ENCODE data around the gene SS18L1. TPM values are rescaled to one million over a fixed set of nuclear protein-coding genes. Genes with fewer than 3 reads are reported as not detected.

SS18L1 gene
- total RNA-seq, 1 donor from 2014 or later = 16.3 TPM

GRCh38 chr20:62172666-62173065, 29.1 kb downstream of the SS18L1 start:
- Histone ChIP-seq H3K4me1 (ENCODE audit: insufficient read depth, low read length) (no peaks in the 10 kb centered on the region), H4K20me1 (ENCODE audit: insufficient read depth, low read length) (no peaks in the 10 kb centered on the region), H3K79me2 (ENCODE audit: insufficient read depth, low read length) (no peaks in the 10 kb centered on the region), H2AFZ (ENCODE audit: low read depth, low read length) (no peak overlapping the region), H3K4me3 (ENCODE audit: insufficient read depth, low read depth, low read length) (no peak overlapping the region), H3K36me3 (ENCODE audit: insufficient read depth, low read length) (peaks cover 13% of the 10 kb centered on the region), H3K9me3 (ENCODE audit: insufficient read depth, low read depth, low read length) (no peaks in the 10 kb centered on the region), H3K27ac (ENCODE audit: low read depth, low read length) (no peak overlapping the region), H3K9ac (ENCODE audit: low read length) (no peak overlapping the region), H3K27me3 (ENCODE audit: insufficient read depth, low read length) (no peaks in the 10 kb centered on the region), H3K4me2 (ENCODE audit: low read length) (no peak overlapping the region)
- no peaks in the 10 kb centered on the region for H3K27me3 Mint-ChIP-seq (ENCODE audit: low read depth, unreplicated experiment)
- DNase-seq (ENCODE audit: low read depth) (no peak), FAIRE-seq (no peak)
- H3K4me1 Mint-ChIP-seq (ENCODE audit: low read depth, unreplicated experiment) = no peaks in the 10 kb centered on the region
- H3K36me3 Mint-ChIP-seq (ENCODE audit: low read depth, unreplicated experiment) = peaks cover 10% of the 10 kb centered on the region
- H3K27ac Mint-ChIP-seq (ENCODE audit: unreplicated experiment) = no peak overlapping the region
- TF ChIP-seq EZH2 (IDR thresholded peaks at IDR 0.05; ENCODE audit: insufficient read depth, low read length) (no peak), CTCF (IDR thresholded peaks at IDR 0.05; ENCODE audit: insufficient read depth, low read depth, low read length) (no peak)
- no peak overlapping the region for H3K4me3 Mint-ChIP-seq (ENCODE audit: unreplicated experiment)
- no peaks in the 10 kb centered on the region for H3K9me3 Mint-ChIP-seq (ENCODE audit: unreplicated experiment)

- H3K9me3 Mint-ChIP-seq (ENCODE audit: unreplicated experiment) = no peaks in the 10 kb centered on the region
- H3K4me3 ChIP-seq (ENCODE audit: insufficient read depth, low read depth, low read length) = no peak overlapping the region
- TF ChIP-seq CTCF (IDR thresholded peaks at IDR 0.05; ENCODE audit: insufficient read depth, low read depth, low read length) (no peak), EZH2 (IDR thresholded peaks at IDR 0.05; ENCODE audit: insufficient read depth, low read length) (no peak)
- H3K36me3 ChIP-seq (ENCODE audit: insufficient read depth, low read length) = peaks cover 13% of the 10 kb centered on the region
- H3K36me3 Mint-ChIP-seq (ENCODE audit: low read depth, unreplicated experiment) = peaks cover 7% of the 10 kb centered on the region
- H3K9ac ChIP-seq (ENCODE audit: low read length) = no peak overlapping the region
- no peaks in the 10 kb centered on the region for H3K27me3 ChIP-seq (ENCODE audit: insufficient read depth, low read length)
- H3K27ac Mint-ChIP-seq (ENCODE audit: unreplicated experiment) = no peak overlapping the region
- H3K4me2 ChIP-seq (ENCODE audit: low read length) = no peak overlapping the region
- H3K4me1 ChIP-seq (ENCODE audit: insufficient read depth, low read length) = no peaks in the 10 kb centered on the region
- no peaks in the 10 kb centered on the region for H3K9me3 ChIP-seq (ENCODE audit: insufficient read depth, low read depth, low read length)
- H2AFZ ChIP-seq (ENCODE audit: low read depth, low read length) = no peak overlapping the region
- no peaks in the 10 kb centered on the region for H3K79me2 ChIP-seq (ENCODE audit: insufficient read depth, low read length)
- H4K20me1 ChIP-seq (ENCODE audit: insufficient read depth, low read length) = no peaks in the 10 kb centered on the region
- H3K4me1 Mint-ChIP-seq (ENCODE audit: low read depth, unreplicated experiment) = no peaks in the 10 kb centered on the region
- H3K4me3 Mint-ChIP-seq (ENCODE audit: unreplicated experiment) = no peak overlapping the region
- no peaks in the 10 kb centered on the region for H3K27me3 Mint-ChIP-seq (ENCODE audit: low read depth, unreplicated experiment)
- DNase-seq (ENCODE audit: low read depth) (no peak), FAIRE-seq (no peak)
- H3K27ac ChIP-seq (ENCODE audit: low read depth, low read length) = no peak overlapping the region
Measured at GRCh38 chr20:62174021-62174804, 30.6 kb downstream of the SS18L1 start.

All from astrocyte (in vitro differentiated cells and primary cell).